Panc1 (cell line): ENCODE data around the gene BTBD9. TPM values are rescaled to one million over a fixed set of nuclear protein-coding genes. Genes with fewer than 3 reads are reported as not detected.

ENCODE experiments used
- ATAC-seq: fragments of 200-7000 bp; cut with Tn5 transposase; 2 replicates; pipeline ENCODE4 v1.9.1; 2020; ENCODE audit warnings: mild to moderate bottlenecking, moderate library complexity
- BruUV-seq: library from RNA; stranded (reverse); fragments of 400-500 nt; replicated peaks from 2 replicates; lab custom pipeline; 2021; lab: Mats Ljungman, UMichigan
- CTCF ChIA-PET: fragments of 300-600 bp; sonication (Branson Sonifier 250); formaldehyde crosslinking; loops from one replicate; lab custom pipeline; 2022; ENCODE audit warnings: antibody characterized with exemption; lab: Charles Lee
- POLR2A ChIA-PET: fragments of 300-600 bp; sonication (Branson Sonifier 250); formaldehyde crosslinking; loops from one replicate; lab custom pipeline; 2022; ENCODE audit warnings: antibody characterized with exemption; lab: Charles Lee
- DNase-seq: peaks from one replicate; pipeline ENCODE4 v3.0.0-alpha.2; 2010; ENCODE audit warnings: low read depth, low spot score
- H3K27ac ChIP-seq: 2 replicates; pipeline ENCODE4 v1.5.1; 2011; ENCODE audit warnings: mild to moderate bottlenecking, low read length, inconsistent platforms
- H3K27me3 ChIP-seq: fragments of 200-500 bp; sonication (Bioruptor generic); 2 replicates; pipeline ENCODE4 v1.6.0; 2014; ENCODE audit warnings: low read length, inconsistent platforms; ENCODE audit not compliant: control insufficient read depth, insufficient read depth
- H3K36me3 ChIP-seq: fragments of 200-500 bp; sonication (Bioruptor generic); 2 replicates; pipeline ENCODE4 v1.5.1; 2014; ENCODE audit warnings: inconsistent platforms, mild to moderate bottlenecking, low read length, moderate library complexity; ENCODE audit not compliant: control insufficient read depth, insufficient read depth
- H3K4me1 ChIP-seq: 2 replicates; pipeline ENCODE4 v1.5.1; 2011; ENCODE audit warnings: inconsistent platforms, mild to moderate bottlenecking, low read length, moderate library complexity; ENCODE audit not compliant: control insufficient read depth, insufficient read depth
- H3K4me3 ChIP-seq, 2 experiments: 2 replicates each; pipeline ENCODE4 v1.5.1; 2011 to 2012; ENCODE audit warnings: low read depth in 2 of 2, low read length in 2 of 2, mild to moderate bottlenecking in 2 of 2, inconsistent platforms in 1 of 2, moderate library complexity in 1 of 2
- H3K9me3 ChIP-seq: fragments of 200-500 bp; sonication (Bioruptor generic); 2 replicates; pipeline ENCODE4 v1.5.1; 2014; ENCODE audit warnings: low read depth, mild to moderate bottlenecking, inconsistent platforms, low read length, moderate library complexity; ENCODE audit not compliant: control insufficient read depth, insufficient read depth
- POLR2AphosphoS5 ChIP-seq: IDR thresholded peaks from 2 replicates; pipeline ENCODE4 v1.6.1; 2012; ENCODE audit warnings: mild to moderate bottlenecking, low read depth, low read length, moderate library complexity
- SIN3A ChIP-seq: IDR thresholded peaks from 2 replicates; pipeline ENCODE4 v1.6.1; 2012; ENCODE audit warnings: low read depth, mild to moderate bottlenecking, low read length, moderate library complexity, borderline replicate concordance; ENCODE audit not compliant: insufficient read depth
- TCF7L2 ChIP-seq: IDR thresholded peaks from 2 replicates; pipeline ENCODE4 v1.6.1; 2011; ENCODE audit warnings: mild to moderate bottlenecking, low read depth, low read length, inconsistent platforms
- in situ Hi-C: cut with HindIII; loops from 2 replicates; pipeline ENCODE4 v1.10.0; 2016; ENCODE audit warnings: low sequenced_read_pairs, low pct_unique_long_range_greater_than_20kb
- intact Hi-C: fragments of 100-400 bp; cut with micrococcal nuclease; formaldehyde crosslinking; loops from one replicate; pipeline ENCODE4 v1.10.0; 2022; ENCODE audit not compliant: unreplicated experiment
- total RNA-seq: library from RNA; stranded (reverse); gene quantifications from one replicate; pipeline ENCODE4 v1.2.1, GENCODE V29; 2021; ENCODE audit not compliant: unreplicated experiment
- TF ChIP-seq, protein P1 (sequence below), 2 experiments: IDR thresholded peaks; 2 replicates each; pipeline ENCODE4 v1.6.1; 2011 to 2012; ENCODE audit warnings: low read depth in 2 of 2, control low read depth in 1 of 2, low read length in 1 of 2, mild to moderate bottlenecking in 1 of 2, moderate library complexity in 1 of 2; ENCODE audit not compliant: insufficient read depth in 1 of 2
- TF ChIP-seq, protein P2 (sequence below): fragments of 450-650 bp; IDR thresholded peaks from 2 replicates; pipeline ENCODE4 v1.5.1; 2017; ENCODE audit warnings: mild to moderate bottlenecking

BTBD9 gene
- total RNA-seq, 1 experiment from 2014 or later, result 12.8 TPM

DNA sequence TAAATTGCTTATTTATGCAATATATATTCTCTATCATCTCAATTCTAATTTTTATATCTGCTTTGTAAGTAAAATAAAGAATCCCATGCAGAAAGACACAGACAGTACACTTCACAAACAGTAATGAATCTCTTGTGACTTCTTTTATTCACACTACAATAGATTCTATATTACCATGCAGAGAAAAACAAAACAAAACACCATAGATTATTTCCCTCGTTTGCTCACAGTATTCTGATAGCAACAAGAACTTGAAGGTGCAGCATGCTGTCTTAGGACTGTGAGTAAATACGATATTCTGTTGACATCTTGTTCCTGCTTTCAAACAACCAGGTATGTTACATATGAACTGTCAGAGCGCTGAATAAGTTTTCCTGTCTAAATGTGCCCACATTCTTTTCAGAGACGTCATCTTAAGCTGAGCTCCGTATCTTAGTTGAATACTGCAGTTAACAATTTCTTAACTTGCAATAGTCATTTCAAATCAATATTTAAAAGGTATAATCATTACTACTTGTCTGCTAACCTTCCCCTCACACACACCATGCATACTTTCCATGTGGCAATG, 140.1 kb downstream of the BTBD9 start:
- in situ Hi-C loops, result no loop called here
- TF ChIP-seq POLR2AphosphoS5 (no peak), TCF7L2 (no peak), SIN3A (no peak)
- TF ChIP-seq, protein P1, sequence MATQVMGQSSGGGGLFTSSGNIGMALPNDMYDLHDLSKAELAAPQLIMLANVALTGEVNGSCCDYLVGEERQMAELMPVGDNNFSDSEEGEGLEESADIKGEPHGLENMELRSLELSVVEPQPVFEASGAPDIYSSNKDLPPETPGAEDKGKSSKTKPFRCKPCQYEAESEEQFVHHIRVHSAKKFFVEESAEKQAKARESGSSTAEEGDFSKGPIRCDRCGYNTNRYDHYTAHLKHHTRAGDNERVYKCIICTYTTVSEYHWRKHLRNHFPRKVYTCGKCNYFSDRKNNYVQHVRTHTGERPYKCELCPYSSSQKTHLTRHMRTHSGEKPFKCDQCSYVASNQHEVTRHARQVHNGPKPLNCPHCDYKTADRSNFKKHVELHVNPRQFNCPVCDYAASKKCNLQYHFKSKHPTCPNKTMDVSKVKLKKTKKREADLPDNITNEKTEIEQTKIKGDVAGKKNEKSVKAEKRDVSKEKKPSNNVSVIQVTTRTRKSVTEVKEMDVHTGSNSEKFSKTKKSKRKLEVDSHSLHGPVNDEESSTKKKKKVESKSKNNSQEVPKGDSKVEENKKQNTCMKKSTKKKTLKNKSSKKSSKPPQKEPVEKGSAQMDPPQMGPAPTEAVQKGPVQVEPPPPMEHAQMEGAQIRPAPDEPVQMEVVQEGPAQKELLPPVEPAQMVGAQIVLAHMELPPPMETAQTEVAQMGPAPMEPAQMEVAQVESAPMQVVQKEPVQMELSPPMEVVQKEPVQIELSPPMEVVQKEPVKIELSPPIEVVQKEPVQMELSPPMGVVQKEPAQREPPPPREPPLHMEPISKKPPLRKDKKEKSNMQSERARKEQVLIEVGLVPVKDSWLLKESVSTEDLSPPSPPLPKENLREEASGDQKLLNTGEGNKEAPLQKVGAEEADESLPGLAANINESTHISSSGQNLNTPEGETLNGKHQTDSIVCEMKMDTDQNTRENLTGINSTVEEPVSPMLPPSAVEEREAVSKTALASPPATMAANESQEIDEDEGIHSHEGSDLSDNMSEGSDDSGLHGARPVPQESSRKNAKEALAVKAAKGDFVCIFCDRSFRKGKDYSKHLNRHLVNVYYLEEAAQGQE (IDR thresholded peaks at IDR 0.05; ENCODE audit: insufficient read depth in 1 of 2, low read depth in 2 of 2, low read length in 1 of 2), result no peak
- TF ChIP-seq, protein P2, sequence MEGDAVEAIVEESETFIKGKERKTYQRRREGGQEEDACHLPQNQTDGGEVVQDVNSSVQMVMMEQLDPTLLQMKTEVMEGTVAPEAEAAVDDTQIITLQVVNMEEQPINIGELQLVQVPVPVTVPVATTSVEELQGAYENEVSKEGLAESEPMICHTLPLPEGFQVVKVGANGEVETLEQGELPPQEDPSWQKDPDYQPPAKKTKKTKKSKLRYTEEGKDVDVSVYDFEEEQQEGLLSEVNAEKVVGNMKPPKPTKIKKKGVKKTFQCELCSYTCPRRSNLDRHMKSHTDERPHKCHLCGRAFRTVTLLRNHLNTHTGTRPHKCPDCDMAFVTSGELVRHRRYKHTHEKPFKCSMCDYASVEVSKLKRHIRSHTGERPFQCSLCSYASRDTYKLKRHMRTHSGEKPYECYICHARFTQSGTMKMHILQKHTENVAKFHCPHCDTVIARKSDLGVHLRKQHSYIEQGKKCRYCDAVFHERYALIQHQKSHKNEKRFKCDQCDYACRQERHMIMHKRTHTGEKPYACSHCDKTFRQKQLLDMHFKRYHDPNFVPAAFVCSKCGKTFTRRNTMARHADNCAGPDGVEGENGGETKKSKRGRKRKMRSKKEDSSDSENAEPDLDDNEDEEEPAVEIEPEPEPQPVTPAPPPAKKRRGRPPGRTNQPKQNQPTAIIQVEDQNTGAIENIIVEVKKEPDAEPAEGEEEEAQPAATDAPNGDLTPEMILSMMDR, result no peak
- ATAC-seq, result no peak
- H3K4me1 ChIP-seq, result no peaks in the 10 kb centered on the region
- H3K27ac ChIP-seq, result no peak overlapping the region
- H3K9me3 ChIP-seq, result no peaks in the 10 kb centered on the region
- H3K4me3 ChIP-seq, result no peak overlapping the region
- no peak for DNase-seq
- CTCF ChIA-PET, result no interaction called here
- intact Hi-C loops, result loop anchor here (10.0 kb wide), 2 partner anchors 465 to 935 kb away; no protein-coding TSS in a partner anchor
- BruUV-seq, result no TSS peak
- no peaks in the 10 kb centered on the region for H3K27me3 ChIP-seq
- no peaks in the 10 kb centered on the region for H3K36me3 ChIP-seq
- POLR2A ChIA-PET, result no interaction called here

DNA sequence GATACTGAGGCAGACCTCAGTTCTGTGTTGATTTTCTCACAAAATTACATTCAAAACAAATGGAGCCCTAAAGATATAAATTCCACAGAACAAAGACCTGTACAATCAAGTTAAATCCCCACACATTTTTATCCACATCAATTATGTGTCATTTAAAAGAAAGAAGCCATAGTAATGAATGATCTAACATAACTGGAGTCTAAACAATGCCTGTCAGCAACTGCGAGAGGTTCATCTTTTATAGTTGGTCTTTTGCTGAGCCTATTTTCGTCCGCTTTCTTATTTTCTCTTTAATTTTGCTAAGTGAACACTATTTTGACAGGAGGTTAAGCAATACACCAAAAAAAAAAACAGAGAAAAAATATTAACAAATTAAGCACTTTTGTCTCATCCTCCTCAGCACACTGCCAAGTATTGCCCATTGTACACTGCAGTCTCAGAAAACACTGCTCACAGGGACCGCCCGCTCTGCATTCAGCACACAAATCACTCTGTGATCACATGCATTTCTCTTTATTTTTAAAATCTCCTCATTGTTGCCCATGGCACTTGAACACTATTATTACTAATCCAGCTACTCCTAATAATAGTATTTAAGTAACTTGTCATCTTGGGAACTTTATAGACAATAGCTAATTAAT, 140.8 kb downstream of the BTBD9 start:
- CTCF ChIA-PET, result no interaction called here

More for the DNA sequence above, 140.8 kb downstream of the BTBD9 start:
- Histone ChIP-seq H3K4me1 (no peaks in the 10 kb centered on the region), H3K36me3 (no peaks in the 10 kb centered on the region), H3K4me3 (no peak overlapping the region), H3K27me3 (no peaks in the 10 kb centered on the region), H3K9me3 (no peaks in the 10 kb centered on the region), H3K27ac (no peak overlapping the region)
- intact Hi-C loops (loop anchor here (10.0 kb wide), 2 partner anchors 464 to 934 kb away; no protein-coding TSS in a partner anchor), in situ Hi-C loops (no loop called here)
- POLR2A ChIA-PET, result interaction anchor here (0.7 kb wide), 1 partner anchor 435 kb away, joined by 4 read pairs; no protein-coding TSS in a partner anchor
- ATAC-seq (no peak), DNase-seq (no peak)
- TF ChIP-seq, protein P2, result no peak
- BruUV-seq, result no TSS peak
